Mesodermal cell (in vitro differentiated cells): ENCODE data around the gene RMDN3.

ENCODE experiments used
- H3K27ac ChIP-seq: 2 replicates; pipeline ENCODE4 v1.7.0; 2013; ENCODE audit warnings: mild to moderate bottlenecking, low read depth, low read length, moderate library complexity; ENCODE audit not compliant: severe bottlenecking
- H3K36me3 ChIP-seq: 2 replicates; pipeline ENCODE4 v1.7.1; 2013; ENCODE audit warnings: mild to moderate bottlenecking, low read length, moderate library complexity; ENCODE audit not compliant: control insufficient read depth, insufficient read depth
- H3K4me1 ChIP-seq: one replicate; pipeline ENCODE4 v1.7.1; 2013; ENCODE audit warnings: mild to moderate bottlenecking, low read length; ENCODE audit not compliant: insufficient read depth, control insufficient read depth, poor library complexity, severe bottlenecking
- H3K4me3 ChIP-seq: 2 replicates; pipeline ENCODE4 v1.7.0; 2013; ENCODE audit warnings: low read length, control low read depth, mild to moderate bottlenecking; ENCODE audit not compliant: insufficient read depth, poor library complexity, severe bottlenecking; ENCODE audit errors: extremely low read depth
- H3K9me3 ChIP-seq: 2 replicates; pipeline ENCODE4 v1.7.1; 2013; ENCODE audit warnings: mild to moderate bottlenecking, low read length, moderate library complexity; ENCODE audit not compliant: control insufficient read depth
- WGBS, 2 experiments: methylation state at CpG; one replicate each; pipeline ENCODE4 v1.1.5; 2013; ENCODE audit warnings: missing lambda C conversion rate in 2 of 2; ENCODE audit not compliant: insufficient coverage in 2 of 2; 5-methylcytosine and 5-hydroxymethylcytosine counted together

The RMDN3 gene

DNA sequence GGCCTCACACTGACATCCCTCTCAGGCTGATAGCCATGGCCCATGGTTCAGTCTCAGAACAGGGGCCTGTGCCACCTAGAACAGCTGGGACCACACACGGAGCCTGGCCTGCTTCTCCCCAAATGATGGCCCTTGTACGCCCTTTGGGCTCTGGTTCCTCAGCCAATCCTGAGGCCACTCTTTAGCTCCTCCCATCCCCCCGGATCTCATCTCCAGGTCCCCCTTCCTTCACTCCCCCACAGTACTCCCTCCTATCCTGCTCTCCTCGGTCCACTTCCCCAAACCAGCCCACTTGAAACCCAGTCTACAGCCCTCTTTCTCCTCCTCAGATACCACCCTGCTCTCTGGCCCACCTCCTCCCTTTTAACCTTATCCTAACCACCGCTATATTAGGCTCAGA lies 34.1 kb upstream of the RMDN3 start:
- Histone ChIP-seq H3K27ac (no peak overlapping the region), H3K9me3 (no peaks in the 10 kb centered on the region), H3K4me3 (no peak overlapping the region), H3K36me3 (peaks cover 21% of the 10 kb centered on the region), H3K4me1 (no peaks in the 10 kb centered on the region)
- 92 to 97% methylated on average over 5 of the region's 5 CpGs for WGBS, 2 experiments

DNA sequence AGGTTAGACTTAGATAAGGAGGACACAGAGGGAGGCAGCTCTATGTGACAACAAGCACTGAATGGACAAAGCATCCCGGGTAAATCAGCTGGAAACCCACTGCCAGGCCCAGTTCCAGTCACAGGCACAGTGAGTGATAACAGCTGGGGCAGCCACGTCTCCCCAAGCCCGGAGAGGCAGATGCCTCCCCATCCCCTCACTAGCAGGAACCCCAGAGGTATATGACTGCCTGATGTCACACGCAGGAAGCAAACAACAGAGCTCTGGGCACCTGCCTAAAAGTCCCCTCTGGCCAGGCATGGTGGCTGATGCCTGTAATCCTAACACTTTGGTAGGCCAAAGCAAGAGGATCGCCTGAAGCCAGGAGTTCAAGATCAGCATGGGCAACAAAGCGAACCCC lies 32.9 kb upstream of the RMDN3 start:
- Histone ChIP-seq H3K9me3 (no peaks in the 10 kb centered on the region), H3K4me3 (no peak overlapping the region), H3K36me3 (peaks cover 21% of the 10 kb centered on the region), H3K27ac (no peak overlapping the region), H3K4me1 (no peaks in the 10 kb centered on the region)
- 73 to 78% methylated on average over 3 of the region's 6 CpGs for WGBS, 2 experiments

DNA sequence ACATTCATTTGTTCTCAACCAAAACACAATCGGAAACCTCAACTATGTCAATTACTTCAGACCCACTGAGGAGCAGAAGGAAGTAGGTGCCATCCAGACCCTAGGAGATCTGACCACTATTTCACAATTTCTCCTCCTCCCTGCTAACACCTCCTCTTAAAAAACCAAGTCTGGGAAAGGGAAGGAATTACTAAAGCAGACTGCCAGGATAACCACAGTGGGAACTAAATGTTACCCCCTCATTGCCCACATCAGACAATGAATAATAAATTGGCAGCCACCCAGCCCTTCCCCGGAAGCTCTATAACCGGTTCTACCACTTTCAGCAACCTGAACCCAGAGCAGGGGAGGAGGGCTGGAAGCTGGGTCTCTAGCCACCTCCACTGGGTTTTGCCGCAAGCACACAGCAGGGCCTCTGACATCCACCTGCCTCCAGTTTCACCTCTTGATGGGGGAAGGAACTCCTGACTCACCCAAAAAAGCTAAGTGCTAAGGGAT lies 32.3 kb upstream of the RMDN3 start:
- Histone ChIP-seq H3K4me1 (no peaks in the 10 kb centered on the region), H3K9me3 (no peaks in the 10 kb centered on the region), H3K36me3 (peaks cover 17% of the 10 kb centered on the region), H3K4me3 (no peak overlapping the region), H3K27ac (no peak overlapping the region)
- 76% methylated on average over 3 of the region's 4 CpGs; no CpG with 5 or more reads in 1 of the 2 experiments for WGBS, 2 experiments

DNA sequence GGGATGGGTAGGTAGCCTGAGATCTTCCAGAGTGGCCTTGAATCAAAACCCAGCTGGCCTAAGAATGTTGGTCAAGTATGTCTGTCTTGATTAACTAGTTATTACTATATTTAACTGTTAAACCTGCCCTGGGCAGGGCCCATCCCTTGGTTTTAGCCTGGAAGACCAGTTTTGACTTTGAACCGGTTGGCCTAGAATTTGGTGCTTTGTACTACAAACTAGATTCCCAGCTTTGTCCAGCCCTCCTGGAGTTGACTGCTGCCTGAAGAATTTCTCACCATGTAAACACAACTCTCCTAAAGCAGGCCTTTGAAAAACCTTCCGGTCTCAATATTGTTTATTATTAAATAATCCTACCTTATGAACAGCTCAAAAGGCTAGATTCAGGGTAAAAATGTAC lies 30.8 kb upstream of the RMDN3 start:
- Histone ChIP-seq H3K4me3 (no peak overlapping the region), H3K4me1 (no peaks in the 10 kb centered on the region), H3K27ac (no peak overlapping the region), H3K9me3 (no peaks in the 10 kb centered on the region), H3K36me3 (peaks cover 10% of the 10 kb centered on the region)
- WGBS, 2 experiments, result 88 to 100% methylated on average over 1 of the region's 2 CpGs

DNA sequence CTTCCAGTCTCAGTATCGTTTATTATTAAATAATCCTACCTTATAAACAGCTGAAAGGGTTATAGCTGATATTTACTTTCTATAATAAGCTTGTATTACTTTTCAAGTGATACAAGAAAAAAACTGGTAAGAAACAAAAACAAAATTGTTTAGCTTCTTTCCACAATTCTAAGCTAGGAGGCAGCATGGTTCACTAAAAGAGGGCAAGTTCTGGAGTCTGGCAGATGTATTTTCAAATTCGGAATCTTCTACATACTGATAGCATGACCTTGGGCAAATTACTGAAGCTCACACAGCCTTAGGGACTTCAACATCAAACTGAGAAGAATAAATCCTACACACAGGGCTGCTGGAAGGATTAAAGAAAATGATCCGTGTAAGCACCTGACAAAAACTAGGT lies 30.1 kb upstream of the RMDN3 start:
- Histone ChIP-seq H3K4me1 (no peaks in the 10 kb centered on the region), H3K27ac (no peak overlapping the region), H3K4me3 (no peak overlapping the region), H3K36me3 (peaks cover 11% of the 10 kb centered on the region), H3K9me3 (no peaks in the 10 kb centered on the region)
- 83 to 100% methylated on average over 1 of the region's 3 CpGs for WGBS, 2 experiments

DNA sequence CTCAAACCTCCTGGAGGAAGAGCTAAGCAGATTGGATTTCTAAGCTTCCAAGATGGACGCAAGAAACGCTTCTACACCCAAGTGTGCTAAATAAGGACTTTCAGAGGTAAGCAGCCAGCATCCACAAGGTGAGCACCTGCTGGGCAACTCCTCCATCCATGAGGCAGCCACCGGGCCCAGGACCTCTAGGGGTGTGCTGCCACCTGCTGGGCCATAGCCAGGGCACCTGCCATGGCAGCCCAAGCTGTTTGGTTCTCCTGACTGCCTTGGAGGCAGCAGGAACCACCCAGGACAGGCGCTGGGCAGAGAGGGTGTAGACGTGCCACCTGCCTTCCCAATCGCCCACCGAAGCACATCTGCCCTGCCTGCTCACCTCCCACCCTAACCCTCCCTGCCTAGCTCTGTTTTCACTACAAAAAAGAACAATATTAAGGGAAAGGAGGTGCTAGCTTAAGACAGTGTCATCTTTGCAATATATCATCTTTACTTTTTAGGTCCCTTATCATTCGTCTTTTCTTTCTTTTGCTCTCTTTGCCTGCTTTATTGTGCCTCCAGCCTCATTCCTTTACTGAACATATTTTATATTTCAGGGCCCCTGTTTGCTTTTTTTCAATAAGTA lies 27.7 kb upstream of the RMDN3 start:
- Histone ChIP-seq H3K4me3 (no peak overlapping the region), H3K36me3 (peaks cover 33% of the 10 kb centered on the region), H3K9me3 (no peaks in the 10 kb centered on the region), H3K27ac (no peak overlapping the region), H3K4me1 (no peaks in the 10 kb centered on the region)
- 72 to 84% methylated on average over 7 to 8 of the region's 8 CpGs for WGBS, 2 experiments

DNA sequence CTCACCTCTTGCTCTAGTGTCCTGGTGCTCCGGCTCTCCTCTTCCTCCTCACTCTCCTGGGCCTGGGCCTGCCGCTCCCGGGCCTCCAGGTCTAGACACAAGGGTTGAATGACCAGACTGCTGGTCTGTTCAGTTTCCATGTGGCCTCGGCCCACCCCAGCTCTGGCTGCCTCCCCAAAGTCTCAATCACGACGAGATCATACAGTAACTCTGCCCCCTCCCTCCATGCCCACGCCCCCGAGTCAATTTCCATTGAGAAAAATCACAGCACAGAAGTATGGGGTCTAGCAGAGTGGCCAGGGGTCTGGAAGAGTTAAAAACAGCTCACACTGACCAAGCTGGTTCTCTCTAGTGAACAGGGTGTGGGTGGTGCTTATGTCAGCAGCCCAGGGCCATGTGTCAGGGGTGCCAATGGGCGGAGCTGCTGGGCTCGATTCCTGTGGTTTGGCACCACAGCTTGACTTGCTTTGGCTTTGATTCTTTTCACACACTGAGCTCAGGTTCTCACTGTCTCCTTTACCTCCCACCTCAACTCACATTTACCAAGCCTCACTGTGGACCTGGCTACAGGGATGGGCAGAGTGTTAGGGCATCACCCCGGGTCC lies 21.6 kb upstream of the RMDN3 start:
- Histone ChIP-seq H3K9me3 (no peaks in the 10 kb centered on the region), H3K4me3 (no peak overlapping the region), H3K36me3 (peaks cover 74% of the 10 kb centered on the region), H3K27ac (no peak overlapping the region), H3K4me1 (no peaks in the 10 kb centered on the region)
- 95 to 96% methylated on average over 8 to 9 of the region's 11 CpGs for WGBS, 2 experiments

DNA sequence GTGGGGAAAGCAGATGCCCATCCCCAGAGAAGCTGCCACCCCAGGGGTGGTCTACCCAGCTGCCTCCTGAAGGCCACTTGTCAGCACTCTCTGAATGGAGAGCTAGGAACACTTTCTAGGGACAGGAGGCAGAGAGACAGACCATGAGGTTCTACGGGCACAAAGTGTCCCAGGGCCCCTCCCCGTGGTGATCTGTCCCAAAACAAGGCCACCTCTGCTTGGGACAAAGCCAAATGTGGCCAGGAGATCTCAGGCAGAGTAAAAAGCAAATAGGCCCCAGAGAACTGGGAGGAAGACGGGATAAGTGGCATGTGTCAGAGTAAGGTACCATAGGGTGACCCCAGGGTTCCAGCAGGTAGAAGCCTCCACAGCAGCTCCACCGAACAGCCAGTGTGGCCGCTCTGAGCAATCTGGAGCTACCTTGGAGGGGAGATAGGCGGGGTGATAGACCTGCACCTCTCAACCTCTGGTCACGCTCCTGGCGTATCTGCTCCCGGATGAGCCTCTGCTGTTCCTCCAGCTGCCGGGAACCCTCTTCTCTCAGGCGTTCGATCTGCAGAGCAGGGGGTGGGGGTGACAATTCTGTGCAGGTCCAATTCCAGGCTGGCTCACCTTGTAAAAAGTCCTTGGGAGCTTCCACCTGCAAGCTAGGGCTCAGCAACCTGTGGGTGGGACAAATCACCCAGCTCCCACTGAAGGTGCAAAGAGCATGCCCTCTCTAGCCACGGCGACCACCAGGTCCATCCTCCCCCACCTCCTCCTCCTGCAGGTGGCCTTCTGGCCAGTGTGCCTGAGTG lies 20.9 kb upstream of the RMDN3 start:
- H3K9me3 ChIP-seq, result no peaks in the 10 kb centered on the region
- peaks cover 74% of the 10 kb centered on the region for H3K36me3 ChIP-seq
- no peak overlapping the region for H3K4me3 ChIP-seq
- 96 to 97% methylated on average over 13 of the region's 14 CpGs for WGBS, 2 experiments
- no peak overlapping the region for H3K27ac ChIP-seq
- no peaks in the 10 kb centered on the region for H3K4me1 ChIP-seq

DNA sequence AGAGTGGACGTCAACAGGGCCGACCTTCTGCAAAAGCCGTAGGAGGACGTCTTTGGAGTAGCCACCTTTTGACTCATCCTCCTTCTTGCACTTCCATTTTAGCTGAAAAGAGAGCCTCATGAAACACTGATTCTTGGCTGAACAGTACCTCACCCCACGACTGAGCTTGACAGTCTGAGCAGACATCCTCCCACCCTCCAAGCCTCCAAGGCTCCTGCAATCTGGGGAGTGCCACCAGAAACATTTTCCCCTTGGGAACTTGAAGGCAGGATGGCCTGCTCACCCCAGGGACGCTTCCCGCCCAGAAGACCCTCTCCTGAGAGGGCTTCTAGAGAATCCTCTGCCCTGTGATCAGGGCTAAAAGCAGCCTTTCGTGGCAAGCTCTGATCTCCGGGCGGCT lies 20.0 kb upstream of the RMDN3 start:
- Histone ChIP-seq H3K27ac (no peak overlapping the region), H3K4me1 (no peaks in the 10 kb centered on the region), H3K36me3 (peaks cover 74% of the 10 kb centered on the region), H3K9me3 (no peaks in the 10 kb centered on the region), H3K4me3 (no peak overlapping the region)
- 86 to 94% methylated on average over 7 to 9 of the region's 10 CpGs for WGBS, 2 experiments

DNA sequence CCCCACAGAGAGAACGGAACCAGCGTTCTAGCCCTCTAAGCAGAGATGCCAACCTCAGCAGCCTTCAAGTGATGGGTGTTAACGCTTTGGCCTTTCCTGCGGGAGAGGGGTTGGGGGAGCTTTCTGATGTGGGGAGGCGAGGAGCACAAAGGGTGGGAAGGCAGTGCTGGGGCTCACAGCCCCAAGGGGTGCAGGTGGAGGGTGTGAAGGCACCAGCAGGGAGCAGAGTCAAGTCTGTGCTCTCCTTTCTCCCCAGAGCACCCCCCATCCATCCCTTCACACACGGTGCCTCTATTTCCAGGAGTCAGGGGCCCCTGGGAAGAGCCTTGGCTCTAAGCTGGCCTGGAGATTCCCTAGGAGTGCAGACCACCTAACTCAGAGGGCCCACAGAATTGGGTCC lies 18.8 kb upstream of the RMDN3 start:
- Histone ChIP-seq H3K27ac (no peak overlapping the region), H3K36me3 (peaks cover 65% of the 10 kb centered on the region), H3K9me3 (no peaks in the 10 kb centered on the region), H3K4me1 (peaks cover 8% of the 10 kb centered on the region), H3K4me3 (no peak overlapping the region)
- 96% methylated on average over 3 of the region's 6 CpGs; no CpG with 5 or more reads in 1 of the 2 experiments for WGBS, 2 experiments
